ENCODE results near the gene HDAC5.

HDAC5 gene

DNA sequence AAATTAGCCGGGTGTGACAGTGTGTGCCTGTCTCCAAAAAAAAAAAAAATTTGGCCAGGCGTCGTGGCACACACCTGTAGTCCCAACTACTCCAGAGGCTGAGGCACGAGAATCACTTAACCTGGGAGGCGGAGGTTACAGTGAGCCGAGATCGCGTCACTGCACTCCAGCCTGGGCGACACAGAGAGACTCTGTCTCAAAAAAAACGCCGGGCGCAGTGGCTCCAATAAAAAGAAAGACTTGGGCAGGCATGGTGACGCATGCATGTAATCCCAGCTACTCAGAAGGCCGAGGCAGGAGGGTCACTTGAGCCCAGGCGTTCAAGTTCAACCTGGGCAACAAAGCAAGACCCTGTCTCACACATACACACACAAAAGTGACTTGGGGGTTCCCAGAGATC lies 60.6 kb downstream of the HDAC5 start:
- no peak overlapping the region for H3K27ac ChIP-seq (ENCODE audit: low read depth, low read length)
- no peak overlapping the region for H3K4me3 ChIP-seq (ENCODE audit: low read length)
- peaks cover 31% of the 10 kb centered on the region for H3K4me1 ChIP-seq (ENCODE audit: control insufficient read depth, low read length)
- H4K20me1 ChIP-seq (ENCODE audit: control insufficient read depth, insufficient read depth, low read depth, low read length) = peaks cover 4% of the 10 kb centered on the region; the same call in 1 of the 2 replicates
- peaks cover 71% of the 10 kb centered on the region for H3K36me3 ChIP-seq (ENCODE audit: control insufficient read depth, low read length)
- no peaks in the 10 kb centered on the region for H3K27me3 ChIP-seq (ENCODE audit: control insufficient read depth, low read length)
- TF ChIP-seq, protein P1, sequence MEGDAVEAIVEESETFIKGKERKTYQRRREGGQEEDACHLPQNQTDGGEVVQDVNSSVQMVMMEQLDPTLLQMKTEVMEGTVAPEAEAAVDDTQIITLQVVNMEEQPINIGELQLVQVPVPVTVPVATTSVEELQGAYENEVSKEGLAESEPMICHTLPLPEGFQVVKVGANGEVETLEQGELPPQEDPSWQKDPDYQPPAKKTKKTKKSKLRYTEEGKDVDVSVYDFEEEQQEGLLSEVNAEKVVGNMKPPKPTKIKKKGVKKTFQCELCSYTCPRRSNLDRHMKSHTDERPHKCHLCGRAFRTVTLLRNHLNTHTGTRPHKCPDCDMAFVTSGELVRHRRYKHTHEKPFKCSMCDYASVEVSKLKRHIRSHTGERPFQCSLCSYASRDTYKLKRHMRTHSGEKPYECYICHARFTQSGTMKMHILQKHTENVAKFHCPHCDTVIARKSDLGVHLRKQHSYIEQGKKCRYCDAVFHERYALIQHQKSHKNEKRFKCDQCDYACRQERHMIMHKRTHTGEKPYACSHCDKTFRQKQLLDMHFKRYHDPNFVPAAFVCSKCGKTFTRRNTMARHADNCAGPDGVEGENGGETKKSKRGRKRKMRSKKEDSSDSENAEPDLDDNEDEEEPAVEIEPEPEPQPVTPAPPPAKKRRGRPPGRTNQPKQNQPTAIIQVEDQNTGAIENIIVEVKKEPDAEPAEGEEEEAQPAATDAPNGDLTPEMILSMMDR (IDR thresholded peaks at IDR 0.05; ENCODE audit: low read depth, low read length, poor library complexity, severe bottlenecking) = no peak
- TF ChIP-seq EZH2phosphoT487 (IDR thresholded peaks at IDR 0.05; ENCODE audit: borderline replicate concordance, low read length) = no peak
- no peaks in the 10 kb centered on the region for H3K9me2 ChIP-seq (replicated peaks; ENCODE audit: control insufficient read depth, low read length)
- H3K9me3 ChIP-seq (ENCODE audit: control insufficient read depth, insufficient read depth, low read length) = no peaks in the 10 kb centered on the region
- no peak overlapping the region for H3K4me2 ChIP-seq (ENCODE audit: low read length)
- H3F3A ChIP-seq (ENCODE audit: control insufficient read depth, insufficient read depth) = peaks cover 3% of the 10 kb centered on the region; the same call in 1 of the 2 replicates
- peaks cover 91% of the 10 kb centered on the region for H3K79me2 ChIP-seq (ENCODE audit: control insufficient read depth, low read length)

DNA sequence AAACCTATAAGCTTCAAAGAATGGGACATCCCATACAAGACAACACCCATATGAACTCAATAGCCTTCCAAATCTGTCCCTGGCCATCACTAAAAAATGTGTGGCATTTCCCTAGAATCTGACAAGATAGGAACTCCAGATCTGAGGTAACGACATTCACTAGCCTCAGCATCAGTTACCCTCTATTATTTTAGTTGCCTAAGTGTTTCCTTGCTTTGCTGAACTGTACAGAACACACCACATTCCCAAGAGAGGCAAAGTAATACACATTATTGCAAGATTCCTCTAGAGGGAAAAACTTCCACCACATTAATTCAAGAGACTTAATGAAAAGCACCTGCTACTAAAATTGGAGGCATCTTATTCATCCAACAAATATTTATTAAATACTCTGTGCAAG lies 62.0 kb downstream of the HDAC5 start:
- Histone ChIP-seq H3K4me2 (ENCODE audit: low read length) (no peak overlapping the region), H4K20me1 (ENCODE audit: control insufficient read depth, insufficient read depth, low read depth, low read length) (peaks cover 4% of the 10 kb centered on the region; the same call in 1 of the 2 replicates), H3K79me2 (ENCODE audit: control insufficient read depth, low read length) (peaks cover 96% of the 10 kb centered on the region)

DNA sequence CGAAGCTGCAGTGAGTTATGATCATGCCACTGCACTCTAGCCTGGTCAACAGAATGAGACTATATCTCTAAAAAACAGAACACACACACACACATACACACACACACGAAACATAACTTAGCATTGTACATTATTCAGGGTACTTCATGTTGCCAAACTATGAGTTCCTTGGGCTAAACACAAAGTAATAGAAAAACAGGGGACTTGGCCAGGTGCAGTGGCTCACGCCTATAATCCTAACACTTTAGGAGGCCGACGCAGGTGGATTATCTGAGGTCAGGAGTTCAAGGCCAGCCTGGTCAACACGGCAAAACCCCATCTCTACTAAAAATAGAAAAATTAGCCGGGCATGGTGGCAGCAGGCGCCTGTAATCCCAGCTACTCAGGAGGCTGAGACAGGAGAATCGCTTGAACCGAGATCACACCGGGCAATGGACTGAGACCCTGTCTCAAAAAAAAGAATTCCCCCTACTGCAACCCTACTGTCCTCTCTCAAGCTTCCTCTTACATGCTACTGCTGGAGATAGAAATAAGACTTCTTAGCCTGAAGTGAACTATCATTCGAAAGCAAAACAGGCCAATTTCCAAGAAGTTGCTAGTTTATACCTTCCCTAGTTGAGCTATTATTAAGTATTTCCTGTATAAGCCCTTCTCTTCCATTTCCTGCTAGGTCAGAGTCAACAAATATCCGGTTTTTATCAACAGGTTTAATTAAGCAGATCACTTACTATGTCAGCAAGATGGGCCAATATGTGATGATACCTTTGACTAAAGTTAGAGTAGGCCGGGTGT lies 64.1 kb downstream of the HDAC5 start:
- Histone ChIP-seq H3K9me2 (replicated peaks; ENCODE audit: control insufficient read depth, low read length) (no peaks in the 10 kb centered on the region), H4K20me1 (ENCODE audit: control insufficient read depth, insufficient read depth, low read depth, low read length) (peaks cover 4% of the 10 kb centered on the region; the same call in 1 of the 2 replicates), H3F3A (ENCODE audit: control insufficient read depth, insufficient read depth) (no peaks in the 10 kb centered on the region), H3K4me3 (ENCODE audit: low read length) (no peak overlapping the region), H3K27ac (ENCODE audit: low read depth, low read length) (no peak overlapping the region), H3K9me3 (ENCODE audit: control insufficient read depth, insufficient read depth, low read length) (no peaks in the 10 kb centered on the region), H3K4me1 (ENCODE audit: control insufficient read depth, low read length) (peaks cover 7% of the 10 kb centered on the region), H3K36me3 (ENCODE audit: control insufficient read depth, low read length) (peaks cover 79% of the 10 kb centered on the region), H3K4me2 (ENCODE audit: low read length) (no peak overlapping the region), H3K79me2 (ENCODE audit: control insufficient read depth, low read length) (peaks cover 95% of the 10 kb centered on the region), H3K27me3 (ENCODE audit: control insufficient read depth, low read length) (no peaks in the 10 kb centered on the region)
- TF ChIP-seq EZH2phosphoT487 (IDR thresholded peaks at IDR 0.05; ENCODE audit: borderline replicate concordance, low read length) = no peak
- TF ChIP-seq, protein P1 (IDR thresholded peaks at IDR 0.05; ENCODE audit: low read depth, low read length, poor library complexity, severe bottlenecking) = no peak

More for the DNA sequence above, 62.0 kb downstream of the HDAC5 start:
- TF ChIP-seq, protein P1 (IDR thresholded peaks at IDR 0.05; ENCODE audit: low read depth, low read length, poor library complexity, severe bottlenecking) = no peak
- TF ChIP-seq EZH2phosphoT487 (IDR thresholded peaks at IDR 0.05; ENCODE audit: borderline replicate concordance, low read length) = no peak
- no peak overlapping the region for H3K27ac ChIP-seq (ENCODE audit: low read depth, low read length)
- H3K4me1 ChIP-seq (ENCODE audit: control insufficient read depth, low read length) = peaks cover 20% of the 10 kb centered on the region
- H3K4me3 ChIP-seq (ENCODE audit: low read length) = no peak overlapping the region
- no peaks in the 10 kb centered on the region for H3K9me2 ChIP-seq (replicated peaks; ENCODE audit: control insufficient read depth, low read length)
- no peaks in the 10 kb centered on the region for H3K27me3 ChIP-seq (ENCODE audit: control insufficient read depth, low read length)
- H3F3A ChIP-seq (ENCODE audit: control insufficient read depth, insufficient read depth) = no peaks in the 10 kb centered on the region
- H3K36me3 ChIP-seq (ENCODE audit: control insufficient read depth, low read length) = peaks cover 75% of the 10 kb centered on the region
- H3K9me3 ChIP-seq (ENCODE audit: control insufficient read depth, insufficient read depth, low read length) = no peaks in the 10 kb centered on the region
